ENCODE data around the gene DHDH.

The DHDH gene

DNA sequence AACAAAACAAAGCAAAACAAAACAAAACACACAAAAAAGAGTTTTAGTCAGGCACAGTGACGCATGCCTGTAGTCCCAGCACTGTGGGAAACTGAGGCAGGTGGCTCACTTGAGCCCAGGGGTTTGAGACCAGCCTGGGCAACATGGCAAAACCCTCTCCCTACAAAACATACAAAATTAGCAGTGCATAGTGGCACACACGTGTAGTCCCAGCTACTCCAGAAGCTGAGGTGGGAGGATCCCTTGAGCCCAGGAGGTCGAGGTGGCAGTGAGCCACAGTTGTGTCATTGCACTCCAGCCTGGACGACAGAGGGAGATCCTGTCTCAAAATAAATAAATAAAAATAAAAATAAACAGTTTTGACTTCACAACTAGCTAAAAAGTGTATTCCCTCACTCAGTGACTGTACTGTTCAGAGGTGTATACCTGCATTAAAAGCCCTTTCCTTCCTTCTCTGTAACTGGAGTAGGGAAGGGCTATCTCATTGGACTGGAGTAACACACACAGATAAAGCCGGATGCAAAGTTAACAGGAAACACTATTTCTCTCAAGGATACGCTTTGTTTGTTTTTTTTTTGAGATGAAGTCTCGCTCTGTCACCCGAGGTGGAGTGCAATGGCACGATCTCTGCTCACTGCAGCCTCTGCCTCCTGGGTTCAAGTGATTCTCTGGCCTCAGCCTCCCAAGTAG is 17.5 kb downstream of the DHDH start:
- no peak for DNase-seq

DNA sequence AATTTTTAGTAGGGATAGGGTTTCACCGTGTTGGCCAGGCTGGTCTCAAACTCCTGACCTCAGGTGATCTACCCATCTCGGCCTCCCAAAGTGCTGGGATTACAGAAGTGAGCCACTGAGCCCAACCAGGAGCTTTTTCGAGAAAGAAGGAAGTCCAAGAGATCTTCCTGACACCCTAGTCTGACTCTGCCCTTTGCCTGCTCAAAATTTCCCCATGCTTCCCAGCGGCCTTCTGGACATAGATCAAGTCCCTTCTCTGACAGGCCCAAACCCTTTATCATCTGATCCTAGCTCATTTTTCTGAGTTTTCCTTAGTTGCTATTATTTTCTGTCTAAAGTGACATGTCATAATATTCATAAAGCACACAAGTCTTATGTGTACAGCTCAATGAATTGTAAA is 19.6 kb downstream of the DHDH start:
- DNase-seq = no peak

DNA sequence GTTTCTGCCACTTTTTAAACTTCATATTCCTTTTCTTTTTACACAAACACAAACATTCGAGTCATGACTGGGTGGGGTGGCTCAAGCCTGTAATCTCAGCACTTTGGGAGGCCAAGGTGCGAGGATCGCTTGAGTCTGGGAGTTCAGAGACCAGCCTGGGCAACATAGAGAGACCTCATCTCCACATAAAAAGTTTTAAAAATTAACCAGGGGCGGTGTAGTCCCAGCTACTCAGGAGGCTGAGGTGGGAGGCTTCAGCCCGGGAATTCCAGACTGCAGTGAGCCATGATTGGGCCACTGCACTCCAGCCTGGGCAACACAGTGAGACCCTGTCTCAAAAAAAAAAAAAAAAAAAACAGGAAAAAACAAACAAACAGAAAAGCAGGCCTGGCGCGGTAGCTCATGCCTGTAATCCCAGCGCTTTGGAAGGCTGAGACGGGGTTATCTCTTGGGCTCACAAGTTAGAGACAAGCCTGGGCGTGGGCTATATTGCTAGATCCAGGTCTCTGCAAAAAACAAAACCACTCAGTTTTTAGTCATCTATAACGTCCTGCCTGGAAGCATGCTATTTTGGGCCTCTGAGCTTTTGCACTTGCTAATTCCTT is 20.6 kb downstream of the DHDH start:
- no peak for DNase-seq

DNA sequence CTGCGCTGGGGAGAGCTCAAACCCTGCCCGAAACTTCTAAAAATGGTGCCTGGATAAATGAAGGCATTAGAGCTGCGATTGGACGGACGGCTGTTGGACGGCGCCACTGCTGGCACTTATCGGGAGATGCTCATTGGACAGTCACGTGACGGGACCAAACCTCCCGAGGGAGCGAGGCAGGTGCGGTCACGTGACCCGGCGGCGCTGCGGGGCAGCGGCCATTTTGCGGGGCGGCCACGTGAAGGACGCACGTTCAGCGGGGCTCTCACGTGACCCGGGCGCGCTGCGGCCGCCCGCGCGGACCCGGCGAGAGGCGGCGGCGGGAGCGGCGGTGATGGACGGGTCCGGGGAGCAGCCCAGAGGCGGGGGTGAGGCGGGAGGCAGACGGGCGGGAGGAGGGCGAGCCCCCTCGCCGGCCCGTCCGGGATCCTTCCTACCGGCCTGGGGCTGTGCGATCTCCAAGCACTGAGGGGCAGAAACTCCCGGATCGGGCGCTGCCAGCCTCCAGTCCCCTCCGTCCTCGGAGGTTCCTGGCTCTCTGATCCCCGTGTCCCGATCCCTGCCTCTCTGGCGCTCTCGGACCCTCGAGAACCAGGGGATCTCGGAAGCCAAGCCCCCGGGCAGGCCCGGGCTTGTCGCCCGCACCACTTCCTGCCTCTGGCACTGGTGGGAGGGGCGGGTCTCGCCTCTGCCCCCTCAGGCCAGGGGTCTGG is 21.3 kb downstream of the DHDH start, which contains the start of gene BAX:
TSS of gene BAX (plus strand) at position 281 of the 713 bp plus-strand sequence. CDS start at position 335, 54 bp downstream.
- peak; percentile 95 for DNase-seq

DNA sequence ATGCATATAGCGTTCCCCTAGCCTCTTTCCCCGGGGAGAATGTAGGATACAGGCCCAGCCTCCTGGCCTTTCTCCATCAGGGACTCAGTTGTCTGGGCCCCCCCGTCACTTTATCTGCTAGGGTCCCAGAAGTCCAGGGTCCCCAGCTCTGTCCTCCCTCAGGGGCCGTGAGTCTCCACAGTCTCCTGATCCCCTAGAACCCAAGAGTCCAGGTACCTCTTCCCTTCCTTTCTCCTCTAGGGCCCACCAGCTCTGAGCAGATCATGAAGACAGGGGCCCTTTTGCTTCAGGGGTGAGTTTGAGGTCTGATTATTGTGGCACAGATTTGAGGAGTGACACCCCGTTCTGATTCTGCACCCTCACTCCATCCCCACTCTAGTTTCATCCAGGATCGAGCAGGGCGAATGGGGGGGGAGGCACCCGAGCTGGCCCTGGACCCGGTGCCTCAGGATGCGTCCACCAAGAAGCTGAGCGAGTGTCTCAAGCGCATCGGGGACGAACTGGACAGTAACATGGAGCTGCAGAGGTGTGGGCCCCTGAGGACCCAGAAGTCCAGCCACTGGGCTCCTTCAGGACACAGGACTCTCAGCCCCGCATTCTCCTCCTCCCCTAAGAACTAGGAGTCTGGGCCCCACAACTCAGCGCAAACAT is 21.9 kb downstream of the DHDH start:
- DNase-seq = no peak

DNA sequence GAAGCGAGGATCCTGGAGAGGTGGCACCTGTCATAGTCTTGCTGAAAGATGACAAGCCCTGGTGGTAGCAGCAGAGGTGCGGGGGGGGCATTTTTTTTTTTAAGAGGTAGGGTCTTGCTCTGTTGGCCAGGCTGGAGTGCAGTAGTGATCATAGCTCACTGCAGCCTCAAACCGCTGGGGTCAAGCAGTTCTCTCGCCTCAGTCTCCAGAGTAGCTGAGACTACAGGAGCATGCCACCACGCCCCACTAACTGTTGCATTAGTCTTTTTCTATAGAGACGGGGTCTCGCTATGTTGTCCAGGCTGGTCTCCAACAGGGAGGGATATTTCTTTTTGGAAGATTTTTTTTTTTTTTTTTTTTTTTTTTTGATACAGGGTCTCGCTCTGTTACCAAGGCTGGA is 24.5 kb downstream of the DHDH start:
- DNase-seq = no peak

DNA sequence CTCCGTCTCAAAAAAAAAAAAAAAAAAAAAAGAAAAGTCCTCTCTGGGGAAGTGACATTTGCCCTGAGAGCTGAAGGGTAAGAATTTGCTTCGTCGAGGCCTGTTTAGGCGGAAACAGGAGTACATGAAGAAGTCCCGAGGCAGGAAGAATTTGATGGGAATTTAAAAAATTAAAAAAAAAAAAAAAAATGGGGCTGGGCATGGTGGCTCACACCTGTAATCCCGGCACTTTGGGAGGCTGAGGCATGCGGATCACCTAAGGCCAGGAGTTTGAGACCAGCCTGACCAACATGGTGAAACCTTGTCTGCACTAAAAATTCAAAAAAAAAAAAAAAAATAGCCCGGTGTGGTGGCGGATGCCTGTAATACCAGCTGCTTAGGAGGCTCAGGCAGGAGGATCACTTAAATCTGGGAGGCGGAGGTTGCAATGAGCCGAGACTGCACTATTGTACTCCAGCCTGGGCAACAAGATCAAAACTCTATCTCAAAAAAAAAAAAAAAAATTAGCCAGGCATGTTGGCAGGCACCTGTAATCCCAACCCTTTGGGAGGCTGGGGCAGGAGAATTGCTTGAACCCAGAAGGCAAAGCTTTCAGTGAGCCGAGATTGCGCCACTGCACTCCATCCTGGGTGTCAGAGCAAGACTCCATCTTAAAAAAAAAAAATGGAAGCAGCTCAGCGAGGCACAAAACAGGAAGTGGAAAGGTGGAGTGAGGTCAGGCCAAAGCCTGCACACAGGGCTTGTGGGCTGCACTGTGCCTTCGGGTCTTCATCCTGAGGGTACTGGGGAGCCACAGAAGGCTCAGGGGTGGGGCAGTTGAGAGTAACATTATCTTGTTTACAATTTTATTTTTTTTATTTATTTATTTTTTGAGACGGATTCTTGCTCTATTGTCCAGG is 26.1 kb downstream of the DHDH start:
- no peak for DNase-seq

DNA sequence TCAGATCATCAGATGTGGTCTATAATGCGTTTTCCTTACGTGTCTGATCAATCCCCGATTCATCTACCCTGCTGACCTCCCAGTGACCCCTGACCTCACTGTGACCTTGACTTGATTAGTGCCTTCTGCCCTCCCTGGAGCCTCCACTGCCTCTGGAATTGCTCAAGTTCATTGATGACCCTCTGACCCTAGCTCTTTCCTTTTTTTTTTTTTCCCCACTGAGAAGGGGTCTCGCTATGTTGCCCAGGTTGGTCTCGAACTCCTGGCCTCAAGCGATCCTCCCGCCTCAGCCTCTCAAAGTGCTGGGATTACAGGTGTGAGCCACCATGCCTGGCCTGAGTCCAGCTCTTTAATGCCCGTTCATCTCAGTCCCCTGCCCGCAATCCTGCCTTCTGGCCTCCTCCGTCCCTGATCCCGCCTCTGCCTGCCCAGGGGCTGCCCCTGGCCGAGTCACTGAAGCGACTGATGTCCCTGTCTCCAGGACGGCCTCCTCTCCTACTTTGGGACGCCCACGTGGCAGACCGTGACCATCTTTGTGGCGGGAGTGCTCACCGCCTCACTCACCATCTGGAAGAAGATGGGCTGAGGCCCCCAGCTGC is 27.7 kb downstream of the DHDH start:
- no peak for DNase-seq

DNA sequence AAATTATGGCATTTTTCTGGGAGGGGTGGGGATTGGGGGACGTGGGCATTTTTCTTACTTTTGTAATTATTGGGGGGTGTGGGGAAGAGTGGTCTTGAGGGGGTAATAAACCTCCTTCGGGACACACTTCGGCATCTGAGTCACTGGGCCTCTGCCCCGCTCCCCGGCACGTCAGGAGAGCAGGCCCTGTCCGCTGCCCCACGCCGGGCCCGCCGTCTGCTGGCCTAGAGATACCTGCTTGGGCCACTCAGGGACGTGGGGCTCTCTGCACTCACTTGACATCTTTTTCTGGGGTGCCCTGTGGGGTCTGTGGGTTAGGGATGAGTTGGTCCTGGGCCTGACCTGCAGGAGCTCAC is 28.2 kb downstream of the DHDH start:
- no peak for DNase-seq

DNA sequence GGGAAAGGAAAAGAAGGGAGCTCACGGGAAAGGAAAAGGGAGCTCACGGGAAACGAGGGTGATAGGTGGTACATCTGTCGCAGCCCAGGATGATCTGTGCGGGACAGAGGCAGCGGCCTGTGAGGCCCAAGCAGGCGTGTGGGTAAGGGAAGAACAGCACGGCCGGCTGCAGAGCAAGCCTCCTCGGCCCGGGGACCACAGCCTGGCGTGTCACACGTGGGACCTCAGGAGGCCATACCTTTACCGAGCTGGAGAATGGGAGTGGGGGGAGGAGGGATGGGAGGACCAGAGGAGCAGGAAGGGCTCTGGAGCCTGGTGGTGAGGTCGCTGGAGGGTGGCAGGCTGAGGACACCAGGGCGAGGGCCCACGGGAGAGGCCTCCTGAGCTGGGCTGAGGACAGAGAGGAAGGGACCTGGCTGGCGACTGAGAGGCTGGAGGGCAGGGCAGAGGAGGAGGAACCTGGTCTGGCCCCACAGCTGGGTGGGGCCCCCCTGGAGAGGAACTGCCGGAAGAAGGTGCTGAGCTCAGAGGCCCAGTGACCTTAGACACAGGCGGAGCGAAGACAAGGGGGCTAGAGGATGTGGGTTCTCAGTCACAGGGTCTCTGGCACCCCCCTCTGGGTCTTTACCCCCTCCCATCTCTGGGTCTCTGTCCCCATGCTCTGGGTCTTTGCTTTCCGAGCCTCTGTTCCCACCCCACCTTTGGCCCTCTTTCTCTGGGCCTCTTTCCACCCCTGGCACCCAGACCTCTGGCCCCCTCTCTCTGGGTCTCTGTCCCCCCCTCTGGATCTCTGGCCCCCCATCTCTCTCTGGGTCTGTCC is 28.7 kb downstream of the DHDH start:
- DNase-seq = no peak

DNA sequence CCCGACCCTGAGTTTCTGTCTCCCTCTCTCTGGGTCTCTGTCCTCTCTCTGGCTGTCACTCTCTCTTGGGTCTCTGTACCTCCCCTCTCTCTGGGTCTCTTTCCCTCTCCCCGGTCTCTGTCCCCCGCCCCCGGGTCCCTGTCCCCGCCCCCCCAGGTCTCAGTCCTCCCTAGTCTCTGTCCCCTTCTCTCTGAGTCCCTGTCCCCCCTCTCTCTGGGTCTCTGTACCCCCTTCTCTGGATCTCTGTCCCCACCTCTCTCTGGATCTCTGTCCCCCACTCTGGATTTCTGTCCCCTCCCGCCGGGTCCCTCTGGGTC is 29.3 kb downstream of the DHDH start:
- no peak for DNase-seq

DNA sequence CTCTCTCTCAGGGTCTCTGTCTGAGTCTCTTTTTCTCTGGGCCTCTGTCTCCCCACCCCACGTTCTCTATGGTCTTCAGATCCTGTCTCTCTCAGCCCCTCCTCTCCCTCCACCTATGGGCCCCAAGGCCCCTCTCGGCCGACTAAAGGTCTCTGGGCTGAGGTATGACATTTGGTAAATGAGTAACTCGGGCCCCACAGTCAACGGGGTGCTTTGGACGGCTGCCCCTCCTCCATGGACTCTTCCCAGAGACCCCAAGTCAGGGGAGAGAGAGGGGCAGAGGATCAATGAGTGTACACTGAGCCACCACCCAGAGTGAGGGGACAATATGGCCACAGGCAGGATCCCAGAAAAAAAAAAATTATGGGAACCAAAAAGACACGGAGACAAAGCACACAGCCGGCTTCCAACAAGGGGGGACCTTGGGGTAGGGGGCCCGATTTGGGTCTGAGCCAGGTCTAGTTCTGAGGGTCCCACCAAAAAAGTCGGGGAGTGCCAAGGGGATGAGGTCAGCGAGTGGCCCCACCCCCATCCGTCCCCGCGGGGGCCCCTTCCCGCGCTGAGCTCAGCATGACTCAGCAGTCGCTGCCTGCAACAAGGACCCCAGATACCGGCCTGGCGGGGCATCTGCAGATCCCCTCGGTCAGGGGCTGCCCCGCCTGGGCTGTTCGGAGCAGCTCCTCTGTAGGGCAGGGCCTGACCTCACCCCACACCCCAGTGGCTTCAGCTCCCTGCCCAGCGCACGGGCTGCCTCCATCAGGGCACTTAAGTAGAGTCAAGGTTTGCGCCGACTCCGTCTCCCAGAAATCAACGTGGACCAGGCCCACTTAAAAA is 30.1 kb downstream of the DHDH start:
- no peak for DNase-seq

DNA sequence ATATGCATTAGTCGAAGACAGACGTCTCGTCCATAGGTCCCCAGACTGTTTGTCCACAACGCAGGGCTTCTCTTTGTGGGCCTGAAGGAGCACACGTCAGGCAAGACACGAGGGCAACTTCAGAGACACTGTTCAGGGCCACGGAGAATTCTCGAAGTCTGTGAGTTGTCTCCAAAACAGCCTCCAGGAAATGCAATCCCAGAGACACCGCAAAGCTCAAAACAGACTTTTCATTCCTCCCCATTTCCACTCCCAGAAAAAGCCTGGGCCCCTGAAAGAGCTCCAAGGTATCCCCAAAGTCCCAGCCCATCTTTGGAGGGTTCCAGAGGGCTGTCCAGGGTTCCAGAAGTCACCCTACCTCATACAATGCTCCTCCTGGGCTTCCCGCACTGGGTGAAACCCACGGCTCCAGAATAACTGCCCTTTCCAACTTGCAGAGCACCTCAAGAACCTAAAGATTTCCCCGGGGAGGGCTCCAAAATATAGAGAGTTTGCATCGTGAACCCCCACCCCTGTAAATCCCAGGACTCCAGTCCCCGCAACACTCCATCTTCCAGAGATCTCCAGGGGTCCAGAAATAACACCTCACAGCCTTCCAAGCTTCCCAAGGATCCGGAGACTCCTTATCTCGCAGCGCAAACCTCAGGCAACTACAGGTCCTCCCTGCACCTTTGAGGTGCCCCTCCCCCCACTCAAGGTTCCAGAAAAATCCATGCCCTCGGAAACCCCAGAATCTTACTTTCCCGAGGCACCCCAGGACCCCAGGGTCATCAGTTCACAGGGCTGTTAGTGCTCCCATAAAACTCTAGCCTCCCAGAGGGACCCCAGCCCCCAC is 30.9 kb downstream of the DHDH start:
- DNase-seq = no peak

DNA sequence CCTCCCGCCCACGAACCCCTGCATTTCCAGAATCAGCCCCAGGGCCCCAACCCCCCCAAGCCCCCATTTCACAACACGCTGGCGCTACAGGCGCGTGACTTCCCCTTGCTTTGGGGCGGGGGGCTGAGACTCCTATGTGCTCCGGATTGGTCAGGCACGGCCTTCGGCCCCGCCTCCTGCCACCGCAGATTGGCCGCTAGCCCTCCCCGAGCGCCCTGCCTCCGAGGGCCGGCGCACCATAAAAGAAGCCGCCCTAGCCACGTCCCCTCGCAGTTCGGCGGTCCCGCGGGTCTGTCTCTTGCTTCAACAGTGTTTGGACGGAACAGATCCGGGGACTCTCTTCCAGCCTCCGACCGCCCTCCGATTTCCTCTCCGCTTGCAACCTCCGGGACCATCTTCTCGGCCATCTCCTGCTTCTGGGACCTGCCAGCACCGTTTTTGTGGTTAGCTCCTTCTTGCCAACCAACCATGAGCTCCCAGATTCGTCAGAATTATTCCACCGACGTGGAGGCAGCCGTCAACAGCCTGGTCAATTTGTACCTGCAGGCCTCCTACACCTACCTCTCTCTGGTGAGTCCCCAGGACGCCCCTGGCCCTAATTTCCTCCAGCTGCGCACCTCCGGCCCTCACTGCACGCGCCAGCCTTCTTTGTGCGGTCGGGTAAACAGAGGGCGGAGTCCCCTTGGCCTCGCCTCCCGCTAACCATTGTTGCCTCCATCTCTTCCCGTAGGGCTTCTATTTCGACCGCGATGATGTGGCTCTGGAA is 31.7 kb downstream of the DHDH start, which contains the start of gene FTL:
TSS of gene FTL (plus strand) at position 270 of the 766 bp plus-strand sequence. CDS start at position 469, 199 bp downstream.
- DNase-seq = peak; percentile 87

DNA sequence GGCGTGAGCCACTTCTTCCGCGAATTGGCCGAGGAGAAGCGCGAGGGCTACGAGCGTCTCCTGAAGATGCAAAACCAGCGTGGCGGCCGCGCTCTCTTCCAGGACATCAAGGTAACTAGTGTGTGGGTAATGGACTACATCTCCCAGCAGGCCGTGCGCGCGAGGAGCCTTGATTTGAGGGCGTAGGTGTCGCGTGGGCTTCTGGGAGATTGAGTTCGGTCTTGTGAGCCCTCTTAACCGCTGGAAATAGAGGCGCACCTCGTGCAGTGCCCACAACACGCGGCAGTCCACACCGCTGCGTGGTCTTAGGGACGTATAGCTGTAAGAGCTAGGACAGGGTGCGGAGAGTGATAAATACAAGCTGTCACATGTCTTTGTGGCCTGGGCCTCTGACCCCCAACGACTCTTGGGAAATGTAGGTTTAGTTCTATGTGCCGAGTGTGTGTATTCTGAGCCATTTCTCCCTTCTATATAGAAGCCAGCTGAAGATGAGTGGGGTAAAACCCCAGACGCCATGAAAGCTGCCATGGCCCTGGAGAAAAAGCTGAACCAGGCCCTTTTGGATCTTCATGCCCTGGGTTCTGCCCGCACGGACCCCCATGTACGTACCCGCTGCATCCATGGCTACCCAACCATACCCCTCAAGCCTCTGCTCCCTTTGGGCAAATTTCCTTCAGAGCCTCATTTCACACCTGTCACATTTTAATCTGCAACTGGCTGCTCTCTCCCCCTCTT is 32.5 kb downstream of the DHDH start:
- peak; percentile 73 for DNase-seq

DNA sequence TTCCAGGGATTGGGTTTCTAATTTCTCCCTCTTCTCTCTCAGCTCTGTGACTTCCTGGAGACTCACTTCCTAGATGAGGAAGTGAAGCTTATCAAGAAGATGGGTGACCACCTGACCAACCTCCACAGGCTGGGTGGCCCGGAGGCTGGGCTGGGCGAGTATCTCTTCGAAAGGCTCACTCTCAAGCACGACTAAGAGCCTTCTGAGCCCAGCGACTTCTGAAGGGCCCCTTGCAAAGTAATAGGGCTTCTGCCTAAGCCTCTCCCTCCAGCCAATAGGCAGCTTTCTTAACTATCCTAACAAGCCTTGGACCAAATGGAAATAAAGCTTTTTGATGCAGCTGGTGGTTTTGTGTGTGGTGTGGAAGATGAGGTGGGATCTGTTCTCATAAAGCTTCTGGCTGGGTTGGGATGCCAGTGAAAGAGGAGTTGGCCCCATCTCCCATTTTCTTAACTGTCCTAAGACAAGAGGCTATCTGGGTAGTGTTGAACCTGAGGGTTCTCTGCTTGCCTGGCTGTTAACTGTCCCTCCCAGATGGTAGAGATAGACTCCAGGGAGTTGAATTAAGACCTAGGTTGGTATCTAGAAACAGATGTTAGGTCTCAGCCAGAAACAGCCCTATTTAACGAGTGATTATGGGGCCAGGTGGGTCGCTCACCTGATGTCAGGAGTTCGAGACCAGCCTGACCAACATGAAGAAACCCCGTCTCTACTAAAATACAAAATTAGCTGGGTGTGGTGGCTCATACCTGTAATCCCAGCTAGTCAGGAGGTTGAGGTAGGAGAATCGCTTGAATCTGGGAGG is 33.2 kb downstream of the DHDH start:
- DNase-seq = no peak
